Central memory CD8-positive, alpha-beta T cell (primary cell): ENCODE data around the gene MARCKSL1.
A peak's percentile ranks its signal among the peaks of the same experiment; 100 is the strongest.
"Not testable (repeated sequence)": the region's sequence is repeated elsewhere in the genome, so short reads cannot be mapped to it uniquely, and the experiment has no call there.

Source experiments
- ATAC-seq: fragments of 150-1000 bp; cut with Tn5 transposase; replicated peaks from 2 replicates; pipeline ENCODE4 v1.10.0; 2022; ENCODE audit warnings: mild to moderate bottlenecking, moderate FRiP score, moderate number of reproducible peaks; ENCODE audit not compliant: poor library complexity, severe bottlenecking; ENCODE audit errors: extremely low read depth
- DNase-seq, 2 donors: peaks; one replicate each; pipeline ENCODE4 v3.0.0; 2021; ENCODE audit warnings: low spot score in 2 of 2
- H3K27ac Mint-ChIP-seq: one replicate; pipeline ENCODE4 v1.8.0; 2022; ENCODE audit warnings: low read depth, mild to moderate bottlenecking, moderate library complexity, mixed read lengths
- H3K27me3 Mint-ChIP-seq: one replicate; pipeline ENCODE4 v1.8.0; 2022; ENCODE audit warnings: mixed read lengths
- H3K36me3 Mint-ChIP-seq: one replicate; pipeline ENCODE4 v1.8.0; 2022; ENCODE audit warnings: mild to moderate bottlenecking, moderate library complexity, mixed read lengths; ENCODE audit not compliant: insufficient read depth
- H3K4me1 Mint-ChIP-seq: one replicate; pipeline ENCODE4 v1.8.0; 2022; ENCODE audit warnings: mixed read lengths
- H3K4me3 Mint-ChIP-seq: one replicate; pipeline ENCODE4 v1.8.0; 2022; ENCODE audit warnings: mild to moderate bottlenecking, moderate library complexity, mixed read lengths
- H3K9me3 Mint-ChIP-seq: one replicate; pipeline ENCODE4 v1.8.0; 2022; ENCODE audit warnings: mixed read lengths

Gene MARCKSL1

GRCh38 chr1:32311709-32312393 lies 24.2 kb downstream of the MARCKSL1 start:
- H3K9me3 Mint-ChIP-seq = no peaks in the 10 kb centered on the region
- H3K4me3 Mint-ChIP-seq = no peak overlapping the region
- peaks cover 19% of the 10 kb centered on the region for H3K36me3 Mint-ChIP-seq
- peaks cover 63% of the 10 kb centered on the region for H3K4me1 Mint-ChIP-seq
- H3K27ac Mint-ChIP-seq = peak overlapping the region; percentile 93
- DNase-seq = no peak
- no peak for ATAC-seq
- H3K27me3 Mint-ChIP-seq = no peaks in the 10 kb centered on the region

DNA sequence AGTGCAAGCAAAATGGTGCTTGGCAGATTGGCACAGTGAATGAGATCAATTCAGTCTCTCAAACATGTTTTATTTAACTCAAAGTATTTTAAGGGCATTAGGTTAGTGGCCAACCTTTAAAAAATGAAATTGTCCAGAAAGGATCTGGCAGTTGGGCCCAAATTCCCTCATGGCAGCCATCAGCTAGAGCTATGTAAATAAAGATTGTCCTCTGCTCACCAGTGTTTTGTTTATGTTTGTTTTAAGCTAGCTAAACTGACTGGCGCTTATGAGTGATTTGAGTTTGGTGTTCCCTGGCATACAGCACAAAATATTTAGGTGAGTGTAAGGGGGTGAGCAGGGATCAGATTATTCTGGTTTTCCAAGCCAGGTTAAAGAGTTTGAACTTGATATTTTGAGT lies 26.1 kb downstream of the MARCKSL1 start:
- Mint-ChIP-seq H3K9me3 (no peaks in the 10 kb centered on the region), H3K27me3 (no peaks in the 10 kb centered on the region), H3K36me3 (peaks cover 28% of the 10 kb centered on the region), H3K4me1 (peaks cover 60% of the 10 kb centered on the region), H3K27ac (peak overlapping the region; percentile 93), H3K4me3 (no peak overlapping the region)
- DNase-seq (no peak), ATAC-seq (no peak)

DNA sequence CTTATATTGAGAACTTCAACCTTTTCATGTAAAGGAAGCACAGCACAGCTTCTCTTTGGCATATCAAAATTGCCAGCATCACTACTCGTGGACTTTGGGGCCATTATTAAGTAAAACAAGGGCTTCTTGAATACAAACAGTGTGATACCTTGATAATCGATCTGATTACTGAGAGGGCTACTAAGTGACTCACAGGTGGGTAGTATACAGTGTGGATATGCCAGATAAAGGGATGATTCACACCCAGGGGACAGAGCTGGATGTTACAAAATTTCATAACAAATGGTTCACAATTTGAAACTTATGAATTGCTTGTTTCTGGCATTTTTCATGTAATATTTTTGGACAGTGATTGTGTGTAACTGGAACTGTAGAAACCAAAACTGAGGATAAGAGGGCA lies 28.7 kb downstream of the MARCKSL1 start:
- Mint-ChIP-seq H3K4me3 (no peak overlapping the region), H3K27me3 (no peaks in the 10 kb centered on the region), H3K9me3 (no peaks in the 10 kb centered on the region), H3K36me3 (peaks cover 41% of the 10 kb centered on the region), H3K27ac (peak overlapping the region; percentile 8), H3K4me1 (peaks cover 59% of the 10 kb centered on the region)
- DNase-seq = no peak
- no peak for ATAC-seq

- ATAC-seq = no peak
- DNase-seq = no peak
- Mint-ChIP-seq H3K4me3 (no peak overlapping the region), H3K9me3 (no peaks in the 10 kb centered on the region), H3K36me3 (peaks cover 45% of the 10 kb centered on the region), H3K4me1 (peaks cover 58% of the 10 kb centered on the region), H3K27me3 (no peaks in the 10 kb centered on the region), H3K27ac (peak overlapping the region; percentile 59)
These were observed 30.7 kb downstream of the MARCKSL1 start for GRCh38 chr1:32305310-32305709.

GRCh38 chr1:32303997-32304622 lies 31.9 kb downstream of the MARCKSL1 start:
- H3K27ac Mint-ChIP-seq = peak overlapping the region; percentile 2
- ATAC-seq = no peak
- no peaks in the 10 kb centered on the region for H3K9me3 Mint-ChIP-seq
- H3K36me3 Mint-ChIP-seq = peaks cover 44% of the 10 kb centered on the region
- DNase-seq = no peak
- no peak overlapping the region for H3K4me3 Mint-ChIP-seq
- H3K27me3 Mint-ChIP-seq = no peaks in the 10 kb centered on the region
- H3K4me1 Mint-ChIP-seq = peaks cover 47% of the 10 kb centered on the region

- no peak for ATAC-seq
- H3K4me3 Mint-ChIP-seq = no peak overlapping the region
- H3K4me1 Mint-ChIP-seq = peaks cover 41% of the 10 kb centered on the region
- no peak for DNase-seq
- H3K9me3 Mint-ChIP-seq = no peaks in the 10 kb centered on the region
- H3K36me3 Mint-ChIP-seq = peaks cover 41% of the 10 kb centered on the region
- H3K27me3 Mint-ChIP-seq = no peaks in the 10 kb centered on the region
- peak overlapping the region; percentile 2 for H3K27ac Mint-ChIP-seq
These were observed 32.7 kb downstream of the MARCKSL1 start for GRCh38 chr1:32303358-32303757.

GRCh38 chr1:32299327-32299726 lies 36.7 kb downstream of the MARCKSL1 start:
- Mint-ChIP-seq H3K27me3 (no peaks in the 10 kb centered on the region), H3K4me3 (no peak overlapping the region), H3K9me3 (no peaks in the 10 kb centered on the region), H3K36me3 (peaks cover 34% of the 10 kb centered on the region), H3K27ac (peak overlapping the region; percentile 85), H3K4me1 (peaks cover 49% of the 10 kb centered on the region)
- ATAC-seq (no peak), DNase-seq (no peak)

- not testable (repeated sequence) for H3K4me3 Mint-ChIP-seq, DNase-seq, H3K27ac Mint-ChIP-seq, H3K27me3 Mint-ChIP-seq, ATAC-seq, H3K9me3 Mint-ChIP-seq
- Mint-ChIP-seq H3K36me3 (peaks cover 31% of the 10 kb centered on the region), H3K4me1 (peaks cover 46% of the 10 kb centered on the region)
These were observed 37.8 kb downstream of the MARCKSL1 start for GRCh38 chr1:32298211-32298610.

- H3K27ac Mint-ChIP-seq = peak within 1 kb of the TSS; percentile 97
- H3K4me3 Mint-ChIP-seq = peak within 1 kb of the TSS; percentile 91
- H3K9me3 Mint-ChIP-seq = no peaks in the 10 kb centered on the region
- peaks cover 35% of the 10 kb centered on the region for H3K36me3 Mint-ChIP-seq
- DNase-seq = peak; percentile 88 to 96
- H3K27me3 Mint-ChIP-seq = no peaks in the 10 kb centered on the region
- peak; percentile 98 for ATAC-seq
- H3K4me1 Mint-ChIP-seq = peaks cover 47% of the 10 kb centered on the region
These were observed 44.1 kb downstream of the MARCKSL1 start, which contains the start of gene HDAC1 for GRCh38 chr1:32291708-32292538. Gene HDAC1, plus strand, starts transcription at chr1:32292083. Its CDS starts 87 bp downstream, at chr1:32292170.

- H3K9me3 Mint-ChIP-seq = no peaks in the 10 kb centered on the region
- H3K4me1 Mint-ChIP-seq = peaks cover 40% of the 10 kb centered on the region
- peak overlapping the region; percentile 97 for H3K27ac Mint-ChIP-seq
- ATAC-seq (no peak), DNase-seq (no peak)
- no peaks in the 10 kb centered on the region for H3K27me3 Mint-ChIP-seq
- H3K36me3 Mint-ChIP-seq = peaks cover 41% of the 10 kb centered on the region
- peak overlapping the region; percentile 91 for H3K4me3 Mint-ChIP-seq
These were observed 44.8 kb downstream of the MARCKSL1 start for GRCh38 chr1:32291145-32291707.

DNA sequence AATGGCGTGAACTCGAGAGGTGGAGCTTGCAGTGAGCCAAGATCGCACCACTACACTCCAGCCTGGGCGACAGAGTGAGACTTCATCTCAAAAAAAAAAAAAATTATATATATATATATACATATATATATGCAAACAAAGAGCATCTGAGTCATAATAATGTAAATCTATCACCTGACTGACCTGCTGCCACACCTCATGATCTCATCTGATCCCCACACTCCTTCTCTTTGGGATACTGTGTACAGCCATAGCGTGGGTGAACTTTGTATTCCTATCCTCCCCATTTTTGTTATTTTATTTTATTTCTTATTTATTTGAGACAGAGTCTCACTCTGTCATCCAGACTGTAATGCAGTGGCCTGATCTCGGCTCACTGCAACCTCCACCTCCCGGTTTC lies 46.8 kb downstream of the MARCKSL1 start:
- Mint-ChIP-seq H3K4me3 (no peak overlapping the region), H3K27ac (no peak overlapping the region), H3K36me3 (peaks cover 43% of the 10 kb centered on the region), H3K27me3 (no peaks in the 10 kb centered on the region), H3K9me3 (no peaks in the 10 kb centered on the region), H3K4me1 (peaks cover 24% of the 10 kb centered on the region)
- DNase-seq (no peak), ATAC-seq (no peak)

GRCh38 chr1:32286763-32287162 lies 49.3 kb downstream of the MARCKSL1 start:
- Mint-ChIP-seq H3K36me3 (peaks cover 48% of the 10 kb centered on the region), H3K9me3 (no peaks in the 10 kb centered on the region), H3K4me3 (no peak overlapping the region), H3K4me1 (peaks cover 6% of the 10 kb centered on the region), H3K27ac (no peak overlapping the region), H3K27me3 (no peaks in the 10 kb centered on the region)
- DNase-seq = no peak
- ATAC-seq = no peak
